Hematopoietic multipotent progenitor cell treated with erythropoietin and hydrocortisone succinate and interleukin-3 and kit ligand, for 6 days (in vitro differentiated cells): ENCODE data around the gene TLE1.

Experiments
- DNase-seq: peaks from one replicate; pipeline ENCODE4 v3.0.0-alpha.2; 2015

The TLE1 gene

DNA sequence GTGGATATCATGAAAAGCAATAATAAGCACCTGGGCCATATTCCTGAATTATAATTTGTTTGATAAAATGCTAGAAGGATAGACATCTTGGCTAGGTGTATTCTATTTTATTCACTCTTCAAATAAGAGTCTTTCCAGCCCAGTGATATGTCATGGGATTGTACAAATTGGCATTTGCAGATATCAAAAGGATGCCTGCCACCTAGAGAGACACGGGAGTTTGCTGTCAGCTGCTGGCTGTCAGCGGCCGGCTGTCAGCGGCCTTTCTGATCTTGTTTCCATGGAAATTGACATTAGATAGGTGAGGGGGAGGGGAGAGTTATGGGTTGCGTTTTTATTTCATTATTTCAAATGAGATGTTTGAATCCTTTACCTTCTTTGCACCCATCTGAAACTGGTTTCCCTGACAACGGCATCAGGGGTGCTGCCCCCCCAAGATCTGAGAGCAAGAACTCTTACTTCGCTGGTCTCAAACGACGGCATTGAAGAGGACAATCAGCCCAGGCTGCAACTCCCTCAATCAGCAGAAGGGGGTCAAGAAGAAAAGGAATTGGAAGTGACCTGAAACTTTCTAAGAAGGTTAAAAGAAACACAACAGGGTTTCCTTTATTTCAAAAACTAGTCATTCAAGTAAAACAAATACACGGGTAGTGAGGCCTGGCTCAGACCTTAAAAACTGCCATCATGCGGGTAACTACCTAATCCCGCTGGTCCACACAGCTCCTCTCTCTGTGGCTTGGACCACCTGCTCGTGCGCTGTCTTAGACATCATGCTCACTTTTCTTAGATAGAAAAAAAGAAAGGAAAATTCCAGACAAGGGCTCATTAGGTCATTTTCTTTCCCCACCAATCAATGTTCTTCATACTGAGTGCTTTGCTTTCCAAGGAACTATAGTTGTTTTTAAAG lies 115.7 kb downstream of the TLE1 start:
- DNase-seq: no peak

DNA sequence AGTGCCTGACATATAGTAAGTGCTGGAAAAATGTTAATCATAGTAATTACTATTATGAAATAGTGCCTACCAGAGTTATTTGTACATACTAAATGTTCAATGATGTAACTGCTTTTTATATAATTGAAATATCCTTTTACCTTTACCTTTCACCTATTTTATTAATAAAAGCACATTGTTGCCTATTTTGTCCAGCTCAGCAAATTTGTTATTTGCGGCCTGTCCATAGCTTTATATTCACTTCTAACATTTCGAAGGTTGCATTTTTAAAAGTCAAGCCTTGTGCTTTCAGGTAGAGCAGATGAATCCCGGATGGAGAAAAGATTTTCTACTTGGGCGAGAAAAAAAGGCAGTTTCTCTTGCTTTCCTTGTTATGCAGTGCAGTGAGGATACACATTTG lies 119.3 kb downstream of the TLE1 start:
- no peak for DNase-seq

DNA sequence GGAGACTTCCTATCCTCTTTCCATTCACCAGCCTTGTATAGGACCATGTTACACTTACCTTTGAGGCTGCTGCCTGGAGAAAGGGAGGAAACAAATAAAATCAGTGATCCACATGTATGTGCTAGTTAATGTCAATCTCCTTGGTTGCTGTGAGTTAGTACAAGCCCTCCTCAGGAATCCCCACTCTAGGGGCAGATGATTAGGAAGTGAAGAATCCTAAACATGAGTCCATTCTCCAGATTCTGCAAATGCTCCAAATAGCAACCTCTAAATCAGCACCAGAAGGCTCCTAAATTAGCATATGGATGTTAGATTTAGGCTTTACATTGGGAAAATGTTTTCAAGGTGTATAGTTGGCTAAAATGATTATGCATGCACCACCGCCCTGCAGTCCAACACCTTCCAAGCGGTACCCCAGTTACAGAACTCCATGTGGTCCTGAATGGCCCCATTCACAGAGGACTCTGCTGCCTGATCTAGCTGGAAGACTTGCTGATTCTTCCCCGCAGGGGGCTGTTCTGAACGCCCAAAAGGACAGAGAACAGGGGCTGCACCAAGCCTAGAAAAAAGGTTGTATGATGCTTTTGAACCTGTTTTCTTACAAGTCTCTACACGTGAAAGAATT lies 123.2 kb downstream of the TLE1 start:
- DNase-seq: no peak

DNA sequence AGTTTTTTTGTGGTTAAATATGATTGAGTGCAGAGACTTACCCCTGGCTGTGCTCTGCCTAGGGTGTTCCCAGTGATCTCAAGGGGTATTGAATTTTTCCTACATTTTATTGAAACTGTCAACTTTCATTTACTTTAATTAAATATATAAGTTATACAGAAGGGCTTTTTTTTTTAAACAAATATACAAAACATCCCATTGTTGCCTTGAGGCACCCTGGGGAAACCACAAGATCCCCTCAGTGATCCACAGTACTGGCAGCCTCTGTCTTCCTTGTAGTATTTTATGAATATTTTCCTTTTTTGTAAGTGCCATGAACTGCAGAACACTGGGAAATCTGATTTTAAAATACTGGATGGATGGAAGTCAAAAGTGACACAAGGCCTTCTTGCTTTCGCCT lies 123.7 kb downstream of the TLE1 start:
- DNase-seq: no peak

DNA sequence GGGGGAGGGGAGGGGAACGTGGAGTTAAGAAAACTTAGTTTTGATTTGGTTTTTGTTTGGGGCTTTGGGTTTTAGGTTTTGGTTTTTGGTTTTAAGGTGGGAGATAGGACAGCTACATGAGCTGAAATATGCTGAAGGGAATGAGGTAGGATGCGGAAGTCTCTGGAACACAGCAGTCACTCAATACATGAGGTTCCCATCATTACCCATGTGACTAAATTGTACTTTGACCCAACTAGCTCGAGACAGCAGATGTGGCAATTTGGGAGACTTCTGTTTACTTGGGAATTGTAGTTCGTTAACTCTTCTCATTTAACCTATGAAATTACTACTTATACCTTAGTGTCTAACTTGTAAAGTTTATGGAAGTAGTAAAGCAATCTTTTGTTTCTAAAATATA lies 124.2 kb downstream of the TLE1 start:
- DNase-seq: no peak

DNA sequence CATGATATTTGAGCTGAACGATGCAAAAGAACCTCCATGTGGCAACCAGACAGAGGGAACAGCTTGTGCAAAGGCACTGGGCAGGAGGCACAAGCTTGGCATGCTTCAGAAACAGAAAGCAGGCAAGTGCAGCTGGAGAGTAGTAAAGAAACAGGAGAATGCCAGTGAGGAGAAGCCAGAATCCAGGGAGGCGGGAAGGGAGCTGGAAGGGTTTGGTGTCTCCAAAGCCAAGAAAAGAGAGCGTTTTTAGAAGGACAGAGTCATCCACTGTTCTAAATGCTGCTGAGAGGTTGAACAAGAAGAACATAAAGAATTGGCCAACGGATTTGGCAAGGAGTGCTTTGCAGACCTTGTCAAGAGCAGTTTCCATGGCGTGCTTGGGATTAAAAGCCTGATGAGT lies 124.7 kb downstream of the TLE1 start:
- no peak for DNase-seq

DNA sequence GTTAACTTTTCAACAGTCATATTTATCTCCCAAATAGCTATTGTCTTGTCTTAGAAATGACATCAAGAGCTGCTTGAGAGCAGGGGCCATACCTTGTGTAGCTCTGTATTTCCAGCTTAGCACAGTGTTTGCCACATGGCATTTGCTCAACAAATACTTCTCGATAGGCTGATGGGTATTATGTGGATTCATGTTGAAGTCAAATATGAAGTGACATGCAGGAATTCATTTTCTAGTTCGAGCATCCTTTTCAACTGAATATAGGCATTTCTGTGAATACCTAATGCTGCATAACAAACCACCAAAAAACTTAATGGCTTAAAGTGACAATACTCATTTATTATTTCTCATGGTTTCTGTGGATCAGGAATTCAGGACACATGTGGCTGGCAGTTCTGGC lies 125.6 kb downstream of the TLE1 start:
- DNase-seq: no peak

DNA sequence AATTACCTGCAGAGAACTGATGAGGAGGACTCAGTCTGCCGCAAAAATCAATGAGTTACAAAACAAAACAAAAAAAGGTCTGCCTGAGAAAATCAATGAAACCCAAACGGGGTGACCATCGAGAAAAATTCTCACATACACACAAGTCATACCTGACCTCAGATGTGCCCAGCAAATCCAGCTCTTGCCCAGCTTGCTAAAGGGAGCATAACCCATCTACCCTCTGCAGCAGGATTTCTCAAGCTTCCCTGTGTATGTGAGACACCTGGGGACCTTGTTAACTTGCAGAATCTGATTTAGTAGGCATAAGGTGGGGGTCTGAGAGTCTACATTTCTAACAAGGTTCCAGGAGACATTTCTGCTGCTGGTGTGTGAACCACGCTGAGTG lies 126.3 kb downstream of the TLE1 start:
- DNase-seq: no peak

DNA sequence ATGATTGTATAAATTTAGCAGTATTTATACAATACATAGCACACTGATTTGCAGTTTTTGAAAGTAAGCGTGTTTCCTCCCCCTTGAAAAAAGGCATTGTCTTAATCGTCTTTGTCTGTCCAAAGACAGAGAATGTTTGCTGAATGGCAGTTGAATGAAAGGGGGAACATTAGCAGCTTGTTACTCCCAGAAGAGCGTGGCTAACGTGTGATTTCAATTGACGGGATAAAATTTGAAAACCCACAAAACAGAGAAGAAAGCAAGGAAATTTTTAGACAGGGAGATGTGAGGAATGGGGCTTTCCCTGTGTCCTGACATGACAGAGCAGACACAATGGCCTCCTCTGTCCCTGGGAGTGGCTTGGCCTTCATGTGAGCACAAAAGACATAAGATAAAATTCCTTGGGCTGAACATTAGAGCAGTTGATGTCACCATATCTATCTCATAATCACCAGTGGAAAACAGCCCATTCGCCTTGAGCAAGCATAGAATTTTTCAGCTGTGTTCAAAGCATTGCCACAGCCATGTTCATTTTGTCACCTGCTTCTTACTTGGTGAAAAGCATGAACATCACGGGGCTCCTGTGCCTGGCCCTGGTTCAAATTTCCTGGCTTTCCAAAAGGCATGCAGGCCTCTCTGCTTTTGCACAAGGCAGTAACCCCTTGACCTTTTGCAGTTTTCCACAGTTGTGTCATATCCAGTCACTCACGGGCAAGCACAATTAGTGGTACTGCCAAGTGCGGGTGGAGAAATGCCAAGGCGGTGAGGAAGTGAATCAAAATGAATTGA lies 126.9 kb downstream of the TLE1 start:
- DNase-seq: no peak

DNA sequence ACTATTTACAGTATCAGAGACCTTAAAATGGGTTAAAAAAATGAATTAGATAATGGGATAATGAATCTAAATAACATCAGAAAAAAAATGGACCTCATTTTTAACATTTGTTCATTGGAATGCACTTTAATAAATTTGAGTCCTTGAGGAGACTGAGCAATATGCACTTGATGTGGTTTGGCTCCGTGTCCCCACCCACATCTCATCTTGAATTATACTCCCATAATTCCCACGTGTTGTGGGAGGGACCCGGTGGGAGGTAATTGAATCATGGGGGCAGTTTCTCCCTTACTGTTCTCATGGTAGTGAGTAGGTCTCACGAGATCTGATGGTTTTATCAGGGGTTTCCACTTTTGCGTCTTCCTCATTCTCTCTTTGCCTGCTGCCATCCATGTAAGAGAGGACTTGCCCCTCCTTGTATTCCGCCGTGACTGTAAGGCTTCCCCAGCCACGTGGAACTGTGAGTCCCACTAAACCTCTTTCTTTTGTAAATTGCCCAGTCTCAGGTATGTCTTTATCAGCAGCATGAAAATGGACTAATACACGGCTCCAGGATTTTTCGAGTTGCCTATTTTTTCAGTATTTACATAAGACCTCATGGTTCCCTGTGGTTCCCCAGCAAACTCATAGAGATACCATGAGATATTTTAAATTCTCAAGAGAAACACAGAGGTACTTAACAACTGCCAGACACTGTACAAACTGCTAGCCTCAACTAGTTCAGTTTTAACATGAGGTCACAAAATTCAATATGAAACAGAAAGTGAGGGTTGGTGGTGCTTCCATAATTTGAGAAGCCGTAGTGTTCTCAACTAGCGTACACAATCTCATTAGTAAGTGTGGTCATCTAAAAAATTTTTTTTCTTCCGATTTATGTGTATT lies 128.3 kb downstream of the TLE1 start:
- no peak for DNase-seq

DNA sequence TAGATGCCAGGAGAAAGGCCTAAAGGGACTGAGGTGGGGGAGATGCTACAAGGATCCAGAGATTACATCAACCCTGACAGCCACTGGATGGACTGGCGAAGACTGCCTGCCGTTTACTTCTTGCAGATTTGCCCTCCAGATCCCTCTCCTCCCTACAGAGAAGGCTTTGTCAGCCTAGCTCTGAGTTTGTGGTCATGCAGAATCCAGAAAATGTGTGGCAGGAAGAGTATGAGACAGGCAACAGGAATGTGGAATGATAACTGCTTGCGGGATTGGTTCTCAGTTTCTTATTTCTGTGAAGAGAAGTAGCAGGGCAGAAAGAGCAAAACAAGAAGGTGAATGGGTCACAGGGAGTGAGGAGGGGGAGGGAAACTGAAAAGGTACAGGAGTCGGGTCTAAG lies 129.6 kb downstream of the TLE1 start:
- no peak for DNase-seq

DNA sequence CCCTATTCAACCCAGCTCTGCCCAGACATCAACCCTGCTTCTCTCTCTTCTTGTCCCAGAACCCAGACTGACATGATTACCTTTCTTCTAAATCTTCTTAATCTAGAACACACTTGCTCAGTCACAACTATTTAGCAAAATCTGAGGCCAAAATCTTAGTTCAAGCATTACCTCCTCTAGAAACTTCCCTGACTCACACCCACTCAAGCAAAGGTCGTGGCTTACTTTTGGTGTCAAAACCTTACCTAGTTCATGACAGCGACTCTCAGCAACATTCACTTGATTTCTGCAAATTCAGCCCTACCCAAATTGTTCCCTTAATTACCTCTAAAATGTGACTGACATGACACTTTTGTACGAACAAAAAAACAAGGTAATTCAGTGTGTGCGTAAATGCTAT lies 130.2 kb downstream of the TLE1 start:
- DNase-seq: no peak

DNA sequence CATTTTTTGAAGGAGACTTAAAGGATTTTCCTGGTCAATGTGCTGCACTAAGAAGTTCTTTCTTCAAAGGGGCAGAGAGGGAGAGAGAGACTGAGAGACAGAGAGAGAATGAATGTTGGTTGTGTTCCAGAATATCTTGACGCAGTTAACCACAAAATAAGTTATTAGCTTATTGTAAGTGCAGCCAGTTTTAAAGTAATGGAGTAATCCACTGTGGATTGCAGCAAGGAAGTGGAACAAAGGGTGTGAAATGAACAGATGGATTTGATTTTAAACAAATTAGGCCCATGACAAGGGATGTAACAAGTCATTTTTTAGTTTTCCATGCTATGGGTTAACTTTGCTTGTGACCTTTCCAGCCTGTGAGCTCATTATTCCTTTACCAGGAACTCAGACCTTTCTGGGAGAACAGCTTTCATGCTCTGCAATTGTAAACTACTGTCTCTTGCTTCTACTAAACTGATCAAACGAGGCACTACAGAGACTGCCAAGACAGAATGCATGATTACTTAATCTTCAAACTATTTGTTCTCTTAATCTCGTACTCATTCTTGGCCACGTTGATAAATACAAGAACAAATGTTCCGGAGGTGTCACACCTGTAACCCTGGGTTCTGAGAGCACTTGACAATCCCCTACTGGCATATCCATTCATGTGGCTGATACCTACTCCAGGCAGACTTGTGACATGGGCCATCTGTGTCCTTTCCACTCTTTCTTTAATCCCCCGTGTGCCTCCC lies 131.1 kb downstream of the TLE1 start:
- no peak for DNase-seq

DNA sequence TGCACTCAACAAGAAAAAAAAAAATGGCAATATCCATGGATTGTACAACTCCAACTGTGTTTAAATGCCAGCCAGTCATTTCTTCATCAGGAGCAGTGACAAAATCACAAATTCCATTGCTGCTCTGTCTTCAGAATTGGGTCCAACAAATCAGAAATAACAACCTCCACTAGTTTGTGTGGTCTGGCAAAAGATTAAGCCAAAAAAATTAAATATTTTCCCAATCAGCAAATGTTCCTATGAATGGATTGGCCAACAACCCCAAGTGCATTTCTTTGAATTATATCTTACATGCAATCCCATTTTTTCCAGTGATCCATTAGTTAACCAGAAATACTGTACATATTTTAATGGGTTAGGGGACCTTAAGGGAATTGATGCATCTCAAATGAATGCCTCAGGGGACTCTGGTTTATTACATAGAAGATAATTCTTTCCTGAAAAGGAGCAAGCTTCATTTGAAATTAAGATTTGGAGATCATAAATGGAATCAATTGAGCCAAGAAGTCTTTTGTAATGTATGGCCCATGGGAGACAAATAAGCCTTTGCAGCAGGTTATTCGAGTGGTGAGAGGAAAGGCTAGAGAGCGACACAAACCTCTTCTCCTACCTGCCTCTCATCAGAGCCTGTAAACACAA lies 131.8 kb downstream of the TLE1 start:
- no peak for DNase-seq

DNA sequence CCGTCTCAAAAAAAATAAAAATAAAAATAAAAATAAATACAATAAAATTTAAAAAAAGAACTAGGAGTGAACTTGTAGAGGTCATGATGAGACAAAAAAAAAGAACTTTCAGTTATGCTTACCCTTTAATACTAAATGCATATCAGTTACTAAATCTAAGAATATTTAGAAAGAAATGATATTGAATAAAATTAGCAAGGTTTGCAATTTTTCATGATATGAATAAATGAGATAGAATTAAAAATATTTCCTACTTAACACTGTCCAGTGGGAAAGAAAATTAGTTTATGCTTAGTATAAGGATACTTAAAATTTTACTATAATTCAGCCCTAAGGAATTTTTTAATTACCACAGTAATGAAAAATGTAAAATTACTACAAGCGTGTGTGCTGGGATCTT lies 132.4 kb downstream of the TLE1 start:
- DNase-seq: no peak

DNA sequence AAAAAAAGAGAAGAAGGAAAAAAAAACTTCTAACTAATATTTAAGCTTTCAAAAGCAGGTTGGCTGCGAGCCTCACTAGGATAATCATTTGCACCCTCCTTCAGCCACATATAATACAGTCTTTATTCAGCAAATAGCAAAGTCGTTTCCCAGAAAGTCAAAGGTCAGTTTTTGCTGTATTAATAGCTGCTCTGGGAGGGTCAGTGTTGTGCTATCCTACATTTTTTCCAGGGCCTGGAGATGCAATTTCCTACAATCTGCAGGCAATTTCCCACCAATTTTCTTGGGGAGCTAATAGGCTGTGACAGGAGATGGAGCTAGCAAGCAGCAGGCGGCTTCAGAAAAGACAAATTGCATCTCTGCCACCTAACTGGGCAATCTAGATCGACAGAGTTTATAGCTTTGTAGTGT lies 136.8 kb downstream of the TLE1 start:
- no peak for DNase-seq

DNA sequence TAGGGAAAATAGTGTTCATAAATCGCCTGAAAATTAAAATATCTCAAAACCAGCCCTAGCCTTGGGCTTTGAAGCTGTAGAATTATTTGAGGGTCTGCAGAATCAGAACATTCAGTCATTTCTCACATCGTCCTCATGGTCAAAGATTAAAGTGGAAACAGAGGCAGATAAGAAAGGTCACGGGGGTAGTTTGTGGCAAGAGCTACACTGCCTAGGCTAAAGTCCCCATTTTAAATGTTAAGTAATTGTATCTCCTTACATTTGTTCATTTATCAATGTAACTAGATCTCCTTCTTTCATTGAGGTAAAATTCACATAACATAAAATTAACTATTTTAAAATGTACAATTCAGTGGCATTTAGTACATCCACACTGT lies 139.2 kb downstream of the TLE1 start:
- no peak for DNase-seq

DNA sequence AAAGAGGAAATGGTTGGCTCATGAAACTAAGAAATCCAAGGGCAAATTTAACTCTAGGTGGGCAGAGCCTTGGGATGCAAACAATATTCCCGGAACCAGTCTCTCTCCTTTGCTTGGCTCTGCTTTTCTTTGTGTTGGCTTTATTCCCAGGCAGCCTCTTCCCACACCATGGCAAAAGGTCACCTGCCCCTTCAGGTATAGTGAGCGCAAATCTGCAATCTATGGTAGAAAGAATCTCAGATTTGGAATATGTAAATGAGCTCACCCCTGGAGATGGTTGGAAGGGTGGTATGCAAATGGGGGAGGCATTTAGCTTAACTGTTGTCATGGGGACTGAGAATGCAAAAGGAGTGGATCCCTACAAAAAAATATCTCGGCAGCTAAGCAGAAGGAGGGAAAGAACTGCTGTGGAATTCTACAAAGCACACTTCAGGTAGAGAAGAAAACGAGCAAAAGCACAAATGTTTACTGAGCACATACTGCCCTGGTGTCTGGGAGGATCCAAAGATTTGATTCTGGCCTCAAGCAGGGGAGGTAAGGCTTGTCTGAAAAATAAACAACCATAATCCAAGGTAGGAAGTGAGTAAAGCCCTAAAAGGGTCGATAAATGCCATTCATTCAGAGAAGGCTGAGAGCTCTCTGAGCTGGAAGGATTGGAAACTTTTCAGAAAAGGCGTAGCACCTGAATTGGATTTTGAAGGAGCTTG lies 139.7 kb downstream of the TLE1 start:
- DNase-seq: no peak

DNA sequence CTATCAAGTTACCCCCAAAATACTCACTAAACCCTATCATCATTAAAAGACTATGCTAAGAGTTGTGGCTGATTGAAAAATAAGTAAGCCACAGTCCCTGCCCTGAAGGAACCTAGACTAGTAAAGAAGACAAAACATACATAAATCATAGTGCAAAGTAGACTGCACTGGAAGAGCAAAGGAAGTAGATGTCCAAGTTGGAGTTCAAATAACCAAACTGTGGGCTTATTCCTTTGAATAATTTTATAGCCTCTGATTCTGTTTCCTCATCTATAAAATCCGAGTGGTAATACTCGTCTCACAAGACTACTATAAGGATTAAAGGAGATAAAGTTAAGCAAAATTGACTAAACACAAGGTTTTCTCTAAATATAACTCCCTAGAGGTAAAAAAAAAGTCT lies 140.4 kb downstream of the TLE1 start:
- DNase-seq: no peak

DNA sequence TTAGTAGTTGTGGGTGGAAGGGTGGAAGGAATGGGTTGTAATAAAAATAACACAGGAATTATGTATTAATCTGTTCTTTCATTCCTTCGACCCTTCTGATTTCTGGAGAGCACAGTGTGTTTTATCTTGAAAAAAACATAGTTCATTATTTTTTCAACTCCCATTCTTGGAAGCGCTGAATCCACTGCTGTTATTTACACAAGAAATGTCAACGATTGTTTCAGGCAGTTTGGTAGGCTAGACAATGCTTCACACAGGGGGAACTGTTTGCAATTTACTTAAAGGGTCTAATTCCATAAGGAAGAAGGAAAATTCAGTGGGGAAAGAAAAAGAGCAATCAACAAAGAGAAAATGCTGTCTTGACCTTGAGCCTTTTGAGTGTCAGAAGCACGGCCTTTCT lies 142.9 kb downstream of the TLE1 start:
- DNase-seq: no peak

DNA sequence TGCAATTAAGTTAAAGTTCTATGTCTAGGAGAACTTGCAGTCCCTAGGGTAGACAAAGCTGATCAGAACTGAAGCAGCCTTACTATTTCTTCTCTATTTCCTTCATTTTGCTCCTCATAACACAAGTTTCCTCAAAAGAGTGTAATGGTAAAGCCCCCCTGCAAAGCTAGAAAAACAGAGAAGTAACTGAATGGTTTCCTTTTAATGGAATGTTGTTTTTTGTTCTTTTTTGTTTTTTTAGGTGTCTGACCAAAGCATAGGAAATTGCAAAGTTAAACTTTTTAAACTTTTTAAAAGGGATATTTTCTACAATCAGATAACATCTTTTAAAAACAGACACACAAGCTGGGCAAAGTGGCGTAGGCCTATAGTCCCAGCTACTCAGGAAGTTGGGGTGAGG lies 145.7 kb downstream of the TLE1 start:
- DNase-seq: no peak
